ENCODE measurements around the gene ATAD2B. TPM values are rescaled to one million over a fixed set of nuclear protein-coding genes. Genes with fewer than 3 reads are reported as not detected.

Gene ATAD2B
- total RNA-seq, 4 donors from 2014 or later: 41.9 to 71.0 (median 53.1) TPM

GRCh38 chr2:23772684-23773083 lies 154.2 kb downstream of the ATAD2B start:
- DNase-seq: no peak
- Histone ChIP-seq H3K36me3 (peaks cover 0 to 25% (median 0%) of the 10 kb centered on the region in 3 donors), H3K4me3 (no peak overlapping the region), H3K9me3 (no peaks in the 10 kb centered on the region), H3K27ac (no peak overlapping the region), H3K27me3 (no peaks in the 10 kb centered on the region), H3K4me1 (no peaks in the 10 kb centered on the region)
- TF ChIP-seq CTCF (IDR thresholded peaks at IDR 0.05) (no peak), POLR2A (IDR thresholded peaks at IDR 0.05) (no peak)

- Histone ChIP-seq H3K27ac (no peak overlapping the region), H3K27me3 (no peaks in the 10 kb centered on the region), H3K9me3 (no peaks in the 10 kb centered on the region), H3K4me1 (no peaks in the 10 kb centered on the region), H3K36me3 (peaks cover 0 to 22% (median 0%) of the 10 kb centered on the region in 3 donors), H3K4me3 (no peak overlapping the region)
- DNase-seq: no peak
- no peak for TF ChIP-seq CTCF (IDR thresholded peaks at IDR 0.05)
- no peak for TF ChIP-seq POLR2A (IDR thresholded peaks at IDR 0.05)
Measured at GRCh38 chr2:23772056-23772455, 154.9 kb downstream of the ATAD2B start.

- Histone ChIP-seq H3K4me3 (no peak overlapping the region), H3K4me1 (no peaks in the 10 kb centered on the region), H3K9me3 (no peaks in the 10 kb centered on the region), H3K27me3 (no peaks in the 10 kb centered on the region), H3K27ac (no peak overlapping the region), H3K36me3 (peaks cover 0 to 28% (median 0%) of the 10 kb centered on the region in 3 donors)
- DNase-seq: no peak
- no peak for TF ChIP-seq POLR2A (IDR thresholded peaks at IDR 0.05)
- no peak for TF ChIP-seq CTCF (IDR thresholded peaks at IDR 0.05)
Measured at GRCh38 chr2:23769364-23769763, 157.6 kb downstream of the ATAD2B start.

- Histone ChIP-seq H3K4me1 (no peaks in the 10 kb centered on the region), H3K27ac (no peak overlapping the region), H3K36me3 (peaks cover 0 to 27% (median 0%) of the 10 kb centered on the region in 3 donors), H3K9me3 (no peaks in the 10 kb centered on the region), H3K27me3 (no peaks in the 10 kb centered on the region), H3K4me3 (no peak overlapping the region)
- TF ChIP-seq POLR2A (IDR thresholded peaks at IDR 0.05): no peak
- TF ChIP-seq CTCF (IDR thresholded peaks at IDR 0.05): no peak
- DNase-seq: no peak
Measured at GRCh38 chr2:23767876-23768621, 158.9 kb downstream of the ATAD2B start.

GRCh38 chr2:23762141-23762540 lies 164.8 kb downstream of the ATAD2B start:
- no peaks in the 10 kb centered on the region for H3K4me1 ChIP-seq
- no peak overlapping the region for H3K27ac ChIP-seq
- H3K27me3 ChIP-seq: no peaks in the 10 kb centered on the region
- no peak for DNase-seq
- no peaks in the 10 kb centered on the region for H3K9me3 ChIP-seq
- H3K36me3 ChIP-seq: peaks cover 0 to 39% (median 0%) of the 10 kb centered on the region in 3 donors
- no peak overlapping the region for H3K4me3 ChIP-seq
- TF ChIP-seq POLR2A (IDR thresholded peaks at IDR 0.05): no peak
- TF ChIP-seq CTCF (IDR thresholded peaks at IDR 0.05): no peak
